Upper lobe of right lung (tissue), 1 donor: Measurements from ENCODE around the gene DHRS13. TPM values are rescaled to one million over a fixed set of nuclear protein-coding genes. Genes with fewer than 3 reads are reported as not detected.

Experiments used
- ATAC-seq: fragments of 200-7000 bp; cut with Tn5 transposase; one replicate; pipeline ENCODE4 v1.9.1; 2020; ENCODE audit warnings: mild to moderate bottlenecking, moderate library complexity
- DNase-seq: peaks from one replicate; pipeline ENCODE4 v3.0.0-alpha.2; 2020
- H3K27ac ChIP-seq: fragments of 200-600 bp; one replicate; pipeline ENCODE4 v1.8.0; 2022
- H3K27me3 ChIP-seq: fragments of 200-600 bp; one replicate; pipeline ENCODE4 v1.8.0; 2022; ENCODE audit warnings: mild to moderate bottlenecking
- H3K36me3 ChIP-seq: fragments of 200-600 bp; one replicate; pipeline ENCODE4 v1.8.0; 2022
- H3K4me1 ChIP-seq: fragments of 200-600 bp; one replicate; pipeline ENCODE4 v1.8.0; 2022
- H3K4me3 ChIP-seq: fragments of 200-600 bp; one replicate; pipeline ENCODE4 v1.8.0; 2022; ENCODE audit warnings: mild to moderate bottlenecking
- H3K9me3 ChIP-seq: fragments of 200-600 bp; one replicate; pipeline ENCODE4 v1.8.0; 2022
- CTCF ChIP-seq: fragments of 200-600 bp; IDR thresholded peaks from one replicate; pipeline ENCODE4 v1.8.0; 2022; ENCODE audit warnings: antibody characterized with exemption
- intact Hi-C: fragments of 100-400 bp; cut with DNase I; formaldehyde crosslinking; loops from one replicate; pipeline ENCODE4 v1.11.0; 2022
- total RNA-seq: library from RNA; stranded (reverse); fragmentation: NEBNext Ultra II Directional; extraction: Animal tissue kit (Norgen Biotek cat#: 25700); gene quantifications from one replicate; pipeline ENCODE4 v1.2.1, GENCODE V29; 2021
- donor health status: DM: no; HTN: yes; CAD: no; lungs with severe emphysema.

The DHRS13 gene
- total RNA-seq, 1 donor from 2014 or later = 12.8 TPM

GRCh38 chr17:28929787-28930186 is 26.9 kb upstream of the DHRS13 start:
- Histone ChIP-seq H3K27ac (no peak overlapping the region), H3K9me3 (no peaks in the 10 kb centered on the region), H3K4me3 (no peak overlapping the region), H3K4me1 (peaks cover 27% of the 10 kb centered on the region), H3K27me3 (no peaks in the 10 kb centered on the region), H3K36me3 (peaks cover 23% of the 10 kb centered on the region)
- no peak for TF ChIP-seq CTCF
- DNase-seq = no peak
- intact Hi-C loops = no loop called here
- ATAC-seq = no peak

GRCh38 chr17:28928061-28928460 is 25.2 kb upstream of the DHRS13 start:
- no peak for ATAC-seq
- H3K27ac ChIP-seq = no peak overlapping the region
- no peak for TF ChIP-seq CTCF
- DNase-seq = no peak
- no peaks in the 10 kb centered on the region for H3K27me3 ChIP-seq
- intact Hi-C loops = no loop called here
- no peaks in the 10 kb centered on the region for H3K9me3 ChIP-seq
- H3K4me3 ChIP-seq = no peak overlapping the region
- H3K4me1 ChIP-seq = peaks cover 27% of the 10 kb centered on the region
- H3K36me3 ChIP-seq = peaks cover 36% of the 10 kb centered on the region

- TF ChIP-seq CTCF = no peak
- Histone ChIP-seq H3K36me3 (peaks cover 43% of the 10 kb centered on the region), H3K27me3 (no peaks in the 10 kb centered on the region), H3K9me3 (no peaks in the 10 kb centered on the region), H3K4me3 (no peak overlapping the region), H3K27ac (peak overlapping the region; percentile 67), H3K4me1 (peaks cover 27% of the 10 kb centered on the region)
- no peak for ATAC-seq
- intact Hi-C loops = no loop called here
- DNase-seq = no peak
Measured at GRCh38 chr17:28926786-28927185, 23.9 kb upstream of the DHRS13 start.

- peaks cover 48% of the 10 kb centered on the region for H3K36me3 ChIP-seq
- peaks cover 27% of the 10 kb centered on the region for H3K4me1 ChIP-seq
- ATAC-seq = no peak
- peak overlapping the region; percentile 67 for H3K27ac ChIP-seq
- intact Hi-C loops = no loop called here
- no peak for TF ChIP-seq CTCF
- no peak for DNase-seq
- no peaks in the 10 kb centered on the region for H3K27me3 ChIP-seq
- H3K9me3 ChIP-seq = no peaks in the 10 kb centered on the region
- H3K4me3 ChIP-seq = no peak overlapping the region
Measured at GRCh38 chr17:28926366-28926765, 23.5 kb upstream of the DHRS13 start.

- no peak for TF ChIP-seq CTCF
- ATAC-seq = peak; percentile 84
- intact Hi-C loops = no loop called here
- Histone ChIP-seq H3K4me1 (peaks cover 27% of the 10 kb centered on the region), H3K36me3 (peaks cover 52% of the 10 kb centered on the region), H3K27me3 (no peaks in the 10 kb centered on the region), H3K9me3 (no peaks in the 10 kb centered on the region), H3K4me3 (no peak overlapping the region), H3K27ac (peak overlapping the region; percentile 67)
- DNase-seq = no peak
Measured at GRCh38 chr17:28925912-28926365, 23.1 kb upstream of the DHRS13 start.

- peaks cover 4% of the 10 kb centered on the region for H3K4me1 ChIP-seq
- no peak for DNase-seq
- peaks cover 95% of the 10 kb centered on the region for H3K36me3 ChIP-seq
- H3K4me3 ChIP-seq = no peak overlapping the region
- H3K9me3 ChIP-seq = no peaks in the 10 kb centered on the region
- no peak for ATAC-seq
- intact Hi-C loops = no loop called here
- H3K27ac ChIP-seq = no peak overlapping the region
- TF ChIP-seq CTCF = no peak
- no peaks in the 10 kb centered on the region for H3K27me3 ChIP-seq
Measured at GRCh38 chr17:28920201-28920600, 17.3 kb upstream of the DHRS13 start.
